Fibroblast of mammary gland (primary cell): ENCODE measurements around the gene FSCN2.
"Not testable (repeated sequence)": the region's sequence is repeated elsewhere in the genome, so short reads cannot be mapped to it uniquely, and the experiment has no call there.

Experiments used
- DNase-seq: peaks from one replicate; pipeline ENCODE4 v3.0.0-alpha.2; 2010; ENCODE audit warnings: low read depth
- H3K4me3 ChIP-seq: 2 replicates; pipeline ENCODE4 v1.5.1; 2011; ENCODE audit warnings: low read depth, mild to moderate bottlenecking, low read length, moderate library complexity; ENCODE audit not compliant: control insufficient read depth
- TF ChIP-seq, protein P1 (sequence below): conservative IDR thresholded peaks from 2 replicates; pipeline ENCODE4 v1.5.1; 2011; ENCODE audit warnings: low read depth, low read length, inconsistent platforms; ENCODE audit not compliant: control insufficient read depth, insufficient read depth

The FSCN2 gene

GRCh38 chr17:81580481-81580880 is 52.3 kb downstream of the FSCN2 start:
- H3K4me3 ChIP-seq = no peak overlapping the region
- TF ChIP-seq, protein P1, sequence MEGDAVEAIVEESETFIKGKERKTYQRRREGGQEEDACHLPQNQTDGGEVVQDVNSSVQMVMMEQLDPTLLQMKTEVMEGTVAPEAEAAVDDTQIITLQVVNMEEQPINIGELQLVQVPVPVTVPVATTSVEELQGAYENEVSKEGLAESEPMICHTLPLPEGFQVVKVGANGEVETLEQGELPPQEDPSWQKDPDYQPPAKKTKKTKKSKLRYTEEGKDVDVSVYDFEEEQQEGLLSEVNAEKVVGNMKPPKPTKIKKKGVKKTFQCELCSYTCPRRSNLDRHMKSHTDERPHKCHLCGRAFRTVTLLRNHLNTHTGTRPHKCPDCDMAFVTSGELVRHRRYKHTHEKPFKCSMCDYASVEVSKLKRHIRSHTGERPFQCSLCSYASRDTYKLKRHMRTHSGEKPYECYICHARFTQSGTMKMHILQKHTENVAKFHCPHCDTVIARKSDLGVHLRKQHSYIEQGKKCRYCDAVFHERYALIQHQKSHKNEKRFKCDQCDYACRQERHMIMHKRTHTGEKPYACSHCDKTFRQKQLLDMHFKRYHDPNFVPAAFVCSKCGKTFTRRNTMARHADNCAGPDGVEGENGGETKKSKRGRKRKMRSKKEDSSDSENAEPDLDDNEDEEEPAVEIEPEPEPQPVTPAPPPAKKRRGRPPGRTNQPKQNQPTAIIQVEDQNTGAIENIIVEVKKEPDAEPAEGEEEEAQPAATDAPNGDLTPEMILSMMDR = no peak

DNA sequence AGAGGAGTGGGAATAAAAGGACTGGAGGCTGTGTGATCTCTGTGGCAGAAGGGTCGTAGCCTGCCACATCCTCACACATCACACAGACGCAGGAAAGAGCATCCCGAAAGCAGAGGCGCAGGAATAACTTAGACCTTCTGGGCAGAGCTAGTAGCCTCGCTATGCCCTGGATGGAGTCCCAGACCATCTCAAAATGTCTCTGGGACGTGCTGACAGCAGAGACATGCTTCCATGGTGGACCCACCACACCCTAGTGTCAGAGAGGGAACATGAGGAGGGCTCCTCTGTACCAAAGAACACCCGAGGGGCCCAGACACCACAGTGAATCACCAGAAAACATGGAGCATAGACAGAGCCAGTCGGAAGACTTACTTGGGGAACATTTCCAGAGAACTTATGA is 53.6 kb downstream of the FSCN2 start:
- H3K4me3 ChIP-seq = no peak overlapping the region
- no peak for DNase-seq
- TF ChIP-seq, protein P1 = no peak

More at GRCh38 chr17:81580481-81580880, 52.3 kb downstream of the FSCN2 start:
- DNase-seq = no peak

- peak; percentile 78 for DNase-seq
These were observed 54.2 kb downstream of the FSCN2 start for GRCh38 chr17:81582341-81582740.

DNA sequence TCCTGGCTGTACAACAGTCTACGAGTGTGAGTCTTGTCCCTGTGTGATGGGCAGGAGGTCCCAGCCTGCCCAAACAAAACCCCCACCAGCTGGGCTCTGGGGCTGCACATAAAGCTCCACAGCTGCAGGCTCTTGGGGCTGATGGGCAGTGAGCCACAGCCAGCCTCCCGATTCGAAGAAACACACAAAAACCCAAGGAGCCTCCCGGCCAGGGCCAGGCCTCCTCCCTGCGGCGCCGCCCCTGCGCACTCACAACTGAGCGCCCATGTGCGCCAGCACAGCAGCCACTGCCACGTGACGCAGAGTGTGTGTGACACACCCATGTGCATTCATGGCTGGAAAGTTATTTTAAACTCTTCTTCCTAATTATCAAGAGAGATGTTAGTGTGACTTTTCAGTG is 54.6 kb downstream of the FSCN2 start:
- H3K4me3 ChIP-seq = no peak overlapping the region
- DNase-seq = no peak

More at GRCh38 chr17:81582341-81582740, 54.2 kb downstream of the FSCN2 start:
- TF ChIP-seq, protein P1 = no peak
- no peak overlapping the region for H3K4me3 ChIP-seq

GRCh38 chr17:81583589-81584342 is 55.6 kb downstream of the FSCN2 start:
- TF ChIP-seq, protein P1 = no peak
- H3K4me3 ChIP-seq = no peak overlapping the region
- no peak for DNase-seq

More for the DNA sequence above, 54.6 kb downstream of the FSCN2 start:
- TF ChIP-seq, protein P1 = no peak

- DNase-seq = not testable (repeated sequence)
These were observed 56.6 kb downstream of the FSCN2 start for GRCh38 chr17:81584771-81585170.

DNA sequence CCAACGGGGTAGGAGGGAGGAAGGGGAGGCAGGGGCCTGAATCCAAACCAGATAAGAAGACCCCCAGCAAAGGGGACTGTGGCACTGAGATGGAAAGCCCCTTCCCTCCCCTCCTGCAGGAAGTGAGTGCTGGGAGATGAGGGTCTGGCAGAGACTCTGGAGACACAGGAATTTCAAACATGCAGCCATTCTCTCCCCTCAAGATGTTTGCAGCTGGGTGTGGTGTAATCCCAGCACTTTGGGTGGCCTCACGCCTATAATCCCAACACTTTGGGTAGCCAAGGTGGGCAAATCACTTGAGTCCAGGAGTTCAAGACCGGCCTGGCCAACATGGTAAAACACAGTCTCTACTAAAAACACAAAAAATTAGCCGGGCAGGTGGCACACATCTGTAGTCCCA is 57.9 kb downstream of the FSCN2 start:
- no peak overlapping the region for H3K4me3 ChIP-seq
- TF ChIP-seq, protein P1 = no peak
- no peak for DNase-seq

More at GRCh38 chr17:81584771-81585170, 56.6 kb downstream of the FSCN2 start:
- not testable (repeated sequence) for H3K4me3 ChIP-seq
